ENCODE results near the gene EIF4EBP3.

The EIF4EBP3 gene

DNA sequence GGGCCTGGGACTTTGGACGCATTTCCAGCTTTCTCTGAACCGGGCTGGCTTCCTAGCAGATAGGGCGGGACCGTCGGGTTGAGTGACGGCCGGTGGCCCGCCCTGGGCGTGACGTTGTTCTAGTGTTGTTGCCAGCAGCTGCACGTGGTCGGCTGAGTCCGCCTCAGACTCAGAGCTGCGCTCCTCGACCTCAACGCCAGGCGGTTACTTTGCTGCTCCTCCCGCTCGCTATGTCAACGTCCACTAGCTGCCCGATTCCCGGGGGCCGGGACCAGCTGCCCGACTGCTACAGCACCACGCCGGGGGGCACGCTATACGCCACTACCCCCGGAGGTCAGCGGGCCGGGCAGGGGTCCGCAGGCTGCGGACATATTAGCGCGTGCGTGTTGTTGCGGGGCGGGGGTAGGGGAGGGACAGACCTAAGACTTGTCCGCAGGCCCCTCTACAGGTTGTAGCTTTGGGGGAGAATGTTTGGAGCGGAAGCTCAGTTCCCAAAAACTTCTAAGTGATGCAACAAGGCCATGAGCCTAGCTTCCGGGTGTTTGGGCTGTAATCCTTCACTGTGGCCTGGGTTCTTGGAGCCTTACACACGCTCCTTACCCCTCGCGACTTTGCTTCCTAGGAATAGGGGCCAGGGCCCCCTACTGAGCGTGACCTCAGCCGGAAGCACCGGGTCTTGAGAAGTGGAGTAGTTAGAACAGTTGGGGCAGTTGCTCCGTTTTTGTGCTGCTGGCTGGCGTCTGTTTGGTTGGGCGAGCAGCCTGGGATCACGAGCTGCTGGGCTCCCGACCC, at the start of gene EIF4EBP3:
TSS of gene EIF4EBP3 (plus strand) at position 155 of the 792 bp plus-strand sequence. CDS start at position 231, 76 bp downstream.
- peak; percentile 61 for TF ChIP-seq CTCF (IDR thresholded peaks at IDR 0.05; ENCODE audit: low read depth, low read length)
- DNase-seq (ENCODE audit: extremely low read depth, low read depth) = peak; percentile 92

DNA sequence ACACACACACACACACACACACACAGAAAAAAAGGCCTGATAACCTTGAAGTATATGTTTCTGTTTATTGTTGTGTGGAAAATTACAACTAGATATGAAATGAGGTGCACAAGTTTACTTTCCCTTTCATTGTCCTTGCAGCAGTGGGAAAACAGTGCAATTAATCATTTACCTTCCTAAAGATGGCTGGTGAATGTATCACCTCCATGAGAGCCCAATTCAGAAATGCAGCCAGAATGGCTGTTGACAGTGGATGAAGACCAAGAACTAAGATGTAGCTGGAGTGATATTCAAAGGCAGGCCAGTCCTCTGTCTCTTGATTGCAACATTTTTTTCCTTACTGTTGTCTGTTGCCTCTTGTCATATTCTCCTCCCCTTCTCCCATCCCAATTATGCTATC, 49.6 kb upstream of the EIF4EBP3 start:
- TF ChIP-seq CTCF (IDR thresholded peaks at IDR 0.05; ENCODE audit: low read depth, low read length) = no peak
- DNase-seq (ENCODE audit: extremely low read depth, low read depth) = no peak

GRCh38 chr5:140498591-140498990, 48.9 kb upstream of the EIF4EBP3 start:
- DNase-seq (ENCODE audit: extremely low read depth, low read depth) = no peak
- TF ChIP-seq CTCF (IDR thresholded peaks at IDR 0.05; ENCODE audit: low read depth, low read length) = no peak

DNA sequence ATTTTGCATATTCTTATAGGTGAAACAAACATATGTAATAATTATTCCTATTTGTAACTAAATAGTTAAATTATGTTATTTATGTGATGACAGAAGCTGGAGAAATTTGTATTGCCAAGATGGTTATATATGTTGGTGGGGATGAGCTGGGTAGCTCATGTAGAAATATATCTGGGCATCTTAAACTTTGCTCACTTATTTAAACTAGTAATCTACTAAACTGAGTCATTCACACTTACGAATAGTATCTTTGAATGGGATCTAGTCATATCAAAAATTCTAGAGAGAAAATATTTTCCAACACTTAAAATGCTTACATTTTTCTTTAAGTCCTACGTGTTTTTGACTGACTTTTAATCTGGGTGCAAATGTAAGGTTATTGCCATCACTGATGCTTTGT, 44.6 kb upstream of the EIF4EBP3 start:
- no peak for TF ChIP-seq CTCF (IDR thresholded peaks at IDR 0.05; ENCODE audit: low read depth, low read length)
- no peak for DNase-seq (ENCODE audit: extremely low read depth, low read depth)

GRCh38 chr5:140509898-140510297, 37.6 kb upstream of the EIF4EBP3 start:
- no peak for DNase-seq (ENCODE audit: extremely low read depth, low read depth)
- no peak for TF ChIP-seq CTCF (IDR thresholded peaks at IDR 0.05; ENCODE audit: low read depth, low read length)

GRCh38 chr5:140513124-140513523, 34.3 kb upstream of the EIF4EBP3 start:
- TF ChIP-seq CTCF (IDR thresholded peaks at IDR 0.05; ENCODE audit: low read depth, low read length) = no peak
- no peak for DNase-seq (ENCODE audit: extremely low read depth, low read depth)

DNA sequence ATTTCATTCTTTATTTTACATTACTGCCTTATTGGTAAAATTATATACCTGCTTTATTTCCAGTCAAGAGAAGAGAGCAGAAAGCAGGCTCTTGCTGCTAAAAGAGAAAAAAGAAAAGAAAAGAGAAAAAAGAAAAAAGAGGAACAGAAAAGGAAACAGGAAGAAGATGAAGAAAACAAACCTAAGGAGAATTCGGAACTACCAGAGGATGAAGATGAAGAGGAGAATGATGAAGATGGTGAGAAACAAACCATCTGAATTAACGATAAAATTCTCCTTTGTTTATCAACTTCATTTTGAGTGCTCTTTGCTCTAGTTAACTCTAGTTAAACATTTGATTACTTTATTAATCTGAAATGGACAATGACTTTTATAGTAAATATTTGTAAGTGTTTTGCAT, 23.5 kb upstream of the EIF4EBP3 start:
- no peak for DNase-seq (ENCODE audit: extremely low read depth, low read depth)
- TF ChIP-seq CTCF (IDR thresholded peaks at IDR 0.05; ENCODE audit: low read depth, low read length) = no peak
